ENCODE results near the gene AKAP13.
A peak's percentile ranks its signal among the peaks of the same experiment; 100 is the strongest.

Gene AKAP13

GRCh38 chr15:85607842-85608241, 227.4 kb downstream of the AKAP13 start:
- TF ChIP-seq CTCF (IDR thresholded peaks at IDR 0.05), result no peak
- Mint-ChIP-seq H3K4me3 (no peak overlapping the region), H3K27me3 (ENCODE audit: low read depth, poor library complexity) (peaks cover 5% of the 10 kb centered on the region), H3K4me1 (peaks cover 18% of the 10 kb centered on the region), H3K9me3 (no peaks in the 10 kb centered on the region), H3K36me3 (ENCODE audit: low read depth) (peaks cover 39% of the 10 kb centered on the region), H3K27ac (no peak overlapping the region)
- no peak for DNase-seq

- H3K9me3 Mint-ChIP-seq, result no peaks in the 10 kb centered on the region
- H3K4me1 Mint-ChIP-seq, result peaks cover 18% of the 10 kb centered on the region
- no peak overlapping the region for H3K27ac Mint-ChIP-seq
- DNase-seq, result no peak
- H3K27me3 Mint-ChIP-seq (ENCODE audit: low read depth, poor library complexity), result peaks cover 5% of the 10 kb centered on the region
- H3K4me3 Mint-ChIP-seq, result no peak overlapping the region
- no peak for TF ChIP-seq CTCF (IDR thresholded peaks at IDR 0.05)
- H3K36me3 Mint-ChIP-seq (ENCODE audit: low read depth), result peaks cover 33% of the 10 kb centered on the region
These were observed 229.1 kb downstream of the AKAP13 start for GRCh38 chr15:85609492-85609891.

- Mint-ChIP-seq H3K27me3 (ENCODE audit: low read depth, poor library complexity) (peaks cover under 1% of the 10 kb centered on the region), H3K9me3 (no peaks in the 10 kb centered on the region), H3K4me1 (peaks cover 32% of the 10 kb centered on the region), H3K36me3 (ENCODE audit: low read depth) (peaks cover 23% of the 10 kb centered on the region), H3K27ac (peak overlapping the region; percentile 93), H3K4me3 (no peak overlapping the region)
- no peak for TF ChIP-seq CTCF (IDR thresholded peaks at IDR 0.05)
- DNase-seq, result no peak
These were observed 231.0 kb downstream of the AKAP13 start for GRCh38 chr15:85611361-85611760.

GRCh38 chr15:85614059-85614458, 233.7 kb downstream of the AKAP13 start:
- peaks cover 15% of the 10 kb centered on the region for H3K36me3 Mint-ChIP-seq (ENCODE audit: low read depth)
- no peaks in the 10 kb centered on the region for H3K9me3 Mint-ChIP-seq
- no peak overlapping the region for H3K27ac Mint-ChIP-seq
- DNase-seq, result no peak
- H3K4me1 Mint-ChIP-seq, result peaks cover 26% of the 10 kb centered on the region
- TF ChIP-seq CTCF (IDR thresholded peaks at IDR 0.05), result no peak
- H3K4me3 Mint-ChIP-seq, result no peak overlapping the region
- no peaks in the 10 kb centered on the region for H3K27me3 Mint-ChIP-seq (ENCODE audit: low read depth, poor library complexity)

GRCh38 chr15:85615930-85616329, 235.5 kb downstream of the AKAP13 start:
- peak; percentile 53 for TF ChIP-seq CTCF (IDR thresholded peaks at IDR 0.05)
- DNase-seq, result no peak
- Mint-ChIP-seq H3K27me3 (ENCODE audit: low read depth, poor library complexity) (no peaks in the 10 kb centered on the region), H3K4me1 (peaks cover 25% of the 10 kb centered on the region), H3K9me3 (no peaks in the 10 kb centered on the region), H3K4me3 (no peak overlapping the region), H3K27ac (no peak overlapping the region), H3K36me3 (ENCODE audit: low read depth) (peaks cover 14% of the 10 kb centered on the region)

- H3K27me3 Mint-ChIP-seq (ENCODE audit: low read depth, poor library complexity), result no peaks in the 10 kb centered on the region
- no peak overlapping the region for H3K4me3 Mint-ChIP-seq
These were observed 236.2 kb downstream of the AKAP13 start for GRCh38 chr15:85616549-85617110.

More at GRCh38 chr15:85616549-85617110, 236.2 kb downstream of the AKAP13 start:
- Mint-ChIP-seq H3K9me3 (no peaks in the 10 kb centered on the region), H3K4me1 (peaks cover 18% of the 10 kb centered on the region), H3K36me3 (ENCODE audit: low read depth) (peaks cover 7% of the 10 kb centered on the region), H3K27ac (no peak overlapping the region)
- DNase-seq, result no peak
- TF ChIP-seq CTCF (IDR thresholded peaks at IDR 0.05), result no peak

Measured in nephron progenitor cell (in vitro differentiated cells).